CD4-positive, alpha-beta T cell (primary cell): ENCODE data around the gene SLC23A3. TPM values are rescaled to one million over a fixed set of nuclear protein-coding genes. Genes with fewer than 3 reads are reported as not detected.
A peak's percentile ranks its signal among the peaks of the same experiment; 100 is the strongest.

Experiments used
- ATAC-seq: fragments of 200-7000 bp; cut with Tn5 transposase; one replicate; pipeline ENCODE4 v1.10.0; 2022; ENCODE audit warnings: mild to moderate bottlenecking; ENCODE audit not compliant: poor library complexity
- CTCF ChIA-PET: fragments of 350-600 bp; sonication (Branson Sonifier 250); formaldehyde crosslinking; loops from one replicate; lab custom pipeline; 2021; ENCODE audit warnings: antibody characterized with exemption, inconsistent platforms; lab: Charles Lee
- POLR2A ChIA-PET: fragments of 350-600 bp; sonication (Branson Sonifier 250); formaldehyde crosslinking; loops from one replicate; lab custom pipeline; 2021; ENCODE audit warnings: antibody characterized with exemption, inconsistent platforms; lab: Charles Lee
- DNase-seq, 14 experiments: peaks; one replicate each; pipeline ENCODE4 v3.0.0-alpha.2; 2013 to 2020; ENCODE audit warnings: mixed read lengths in 2 of 14
- H3K27ac ChIP-seq, 2 donors: one replicate each; pipeline versions ENCODE4 v1.5.1 to v1.7.0; 2013; ENCODE audit warnings: low read length in 2 of 2, low read depth in 1 of 2, mild to moderate bottlenecking in 1 of 2
- H3K27me3 ChIP-seq, 2 experiments: 1 replicate in 1 of 2; 2 replicates in 1 of 2; pipeline versions ENCODE4 v1.6.1 to v1.7.0; 2013; ENCODE audit warnings: low read length in 2 of 2, control low read depth in 1 of 2, mild to moderate bottlenecking in 1 of 2, moderate library complexity in 1 of 2; ENCODE audit not compliant: insufficient read depth in 2 of 2, control insufficient read depth in 1 of 2
- H3K36me3 ChIP-seq: one replicate; pipeline ENCODE4 v1.6.1; 2013; ENCODE audit warnings: low read length, control low read depth; ENCODE audit not compliant: insufficient read depth
- H3K4me1 ChIP-seq: one replicate; pipeline ENCODE4 v1.6.1; 2013; ENCODE audit warnings: low read length, control low read depth; ENCODE audit not compliant: insufficient read depth
- H3K4me3 ChIP-seq: one replicate; pipeline ENCODE4 v1.5.1; 2013; ENCODE audit warnings: mild to moderate bottlenecking, low read length, moderate library complexity
- H3K9me3 ChIP-seq, 2 experiments: 1 replicate in 1 of 2; 2 replicates in 1 of 2; pipeline versions ENCODE4 v1.6.1 to v1.7.0; 2013; ENCODE audit warnings: low read length in 2 of 2, mild to moderate bottlenecking in 2 of 2, control low read depth in 1 of 2, moderate library complexity in 1 of 2; ENCODE audit not compliant: control insufficient read depth in 1 of 2, insufficient read depth in 1 of 2
- H3K27ac Mint-ChIP-seq: one replicate; pipeline ENCODE4 v1.8.0; 2020; ENCODE audit warnings: mixed read lengths
- H3K27me3 Mint-ChIP-seq: one replicate; pipeline ENCODE4 v1.8.0; 2021; ENCODE audit warnings: mixed read lengths
- H3K36me3 Mint-ChIP-seq: one replicate; pipeline ENCODE4 v1.8.0; 2021; ENCODE audit warnings: low read depth, mixed read lengths
- H3K4me1 Mint-ChIP-seq: one replicate; pipeline ENCODE4 v1.8.0; 2021; ENCODE audit warnings: low read depth, mixed read lengths
- H3K4me3 Mint-ChIP-seq: one replicate; pipeline ENCODE4 v1.8.0; 2020; ENCODE audit warnings: mild to moderate bottlenecking, mixed read lengths
- H3K9me3 Mint-ChIP-seq: one replicate; pipeline ENCODE4 v1.8.0; 2020; ENCODE audit warnings: mixed read lengths
- CTCF ChIP-seq: fragments of 200-600 bp; IDR thresholded peaks from one replicate; pipeline ENCODE4 v1.8.0; 2022; ENCODE audit warnings: antibody characterized with exemption, mild to moderate bottlenecking
- intact Hi-C, 2 experiments: fragments of 100-400 bp; cut with DNase I in 1 of 2; cut with micrococcal nuclease in 1 of 2; formaldehyde crosslinking; loops; one replicate each; pipeline versions ENCODE4 v1.15.1 to v1.9.0; 2023 to 2025; cut with DNase I, micrococcal nuclease
- total RNA-seq, 174 experiments: library from RNA in 2 of 174; stranded (reverse) in 2 of 174; gene quantifications; one replicate each; pipeline ENCODE4 v1.2.3 and lab custom pipeline; 2021 to 2026

Gene SLC23A3
- total RNA-seq, 2 experiments from 2014 or later, result 0.36 to 0.96 TPM

- Mint-ChIP-seq H3K9me3 (no peaks in the 10 kb centered on the region), H3K4me1 (peaks cover 62% of the 10 kb centered on the region), H3K27ac (peak overlapping the region; percentile 81), H3K4me3 (peak overlapping the region; percentile 70), H3K27me3 (no peaks in the 10 kb centered on the region), H3K36me3 (peaks cover 82% of the 10 kb centered on the region)
- Histone ChIP-seq H3K4me1 (peaks cover 65% of the 10 kb centered on the region), H3K27me3 (no peaks in the 10 kb centered on the region), H3K36me3 (peaks cover 54% of the 10 kb centered on the region), H3K4me3 (no peak overlapping the region), H3K9me3 (no peaks in the 10 kb centered on the region), H3K27ac (no peak overlapping the region)
- TF ChIP-seq CTCF, result no peak
- POLR2A ChIA-PET, result interaction anchor here (0.6 to 4.4 kb wide), 6 partner anchors 16 to 73 kb away, joined by 3 to 41 read pairs (median 5); partner anchors contain the start of genes ANKZF1, ATG9A, NHEJ1 and TUBA4A
- intact Hi-C loops, result no loop called here
- CTCF ChIA-PET, result interaction anchor here (1.2 kb wide), 2 partner anchors 108 to 151 kb away, joined by 3 read pairs; no protein-coding TSS in a partner anchor
- DNase-seq, result no peak
- ATAC-seq, result no peak
Measured at GRCh38 chr2:219180961-219181360, 11.1 kb upstream of the SLC23A3 start.

GRCh38 chr2:219179601-219180465, 10.0 kb upstream of the SLC23A3 start:
- H3K36me3 Mint-ChIP-seq, result peaks cover 79% of the 10 kb centered on the region
- no peaks in the 10 kb centered on the region for H3K27me3 Mint-ChIP-seq
- H3K9me3 Mint-ChIP-seq, result no peaks in the 10 kb centered on the region
- Histone ChIP-seq H3K4me3 (no peak overlapping the region), H3K27ac (peak overlapping the region in 1 of 2 donors; percentile 1), H3K9me3 (no peaks in the 10 kb centered on the region), H3K4me1 (peaks cover 76% of the 10 kb centered on the region), H3K36me3 (peaks cover 53% of the 10 kb centered on the region), H3K27me3 (no peaks in the 10 kb centered on the region)
- DNase-seq, result no peak
- intact Hi-C loops, result loop anchor here (2.0 to 10.0 kb wide), 8 partner anchors 67 to 783 kb away; partner anchors contain the start of genes CTDSP1 (in 1 of the 2), DNAJB2 (in 1 of the 2), GLB1L (in 1 of the 2) and STK11IP (in 1 of the 2)
- no peak for ATAC-seq
- H3K27ac Mint-ChIP-seq, result peak overlapping the region; percentile 91
- POLR2A ChIA-PET, result interaction anchor here (1.1 to 4.4 kb wide), 3 partner anchors 20 to 50 kb away, joined by 3 to 41 read pairs (median 3); partner anchors contain the start of genes ANKZF1 and ZFAND2B
- CTCF ChIA-PET, result interaction anchor here (0.9 to 2.0 kb wide), 3 partner anchors 27 to 115 kb away, joined by 3 to 6 read pairs (median 3); partner anchors contain the start of gene ZFAND2B
- no peak for TF ChIP-seq CTCF
- peaks cover 71% of the 10 kb centered on the region for H3K4me1 Mint-ChIP-seq
- peak overlapping the region; percentile 91 for H3K4me3 Mint-ChIP-seq

- H3K9me3 Mint-ChIP-seq, result no peaks in the 10 kb centered on the region
- no peaks in the 10 kb centered on the region for H3K27me3 ChIP-seq
- no peaks in the 10 kb centered on the region for H3K27me3 Mint-ChIP-seq
- peak overlapping the region; percentile 90 for H3K4me3 ChIP-seq
- H3K27ac ChIP-seq, result peak overlapping the region; percentile 37 to 97
- peaks cover 80% of the 10 kb centered on the region for H3K4me1 Mint-ChIP-seq
- intact Hi-C loops, result loop anchor here (1.0 to 10.0 kb wide), 10 partner anchors 18 to 781 kb away; partner anchors contain the start of genes CTDSP1 (in 1 of the 2), DNAJB2 (in 1 of the 2), GLB1L (in 1 of the 2) and NHEJ1 (in 1 of the 2)
- H3K27ac Mint-ChIP-seq, result peak overlapping the region; percentile 91
- TF ChIP-seq CTCF, result no peak
- peak overlapping the region; percentile 91 for H3K4me3 Mint-ChIP-seq
- peaks cover 57% of the 10 kb centered on the region for H3K36me3 ChIP-seq
- H3K4me1 ChIP-seq, result peaks cover 89% of the 10 kb centered on the region
- DNase-seq (peak in 12 of 14 experiments; percentile 7 to 67 (median 37)), ATAC-seq (peak; percentile 6)
- ChIA-PET CTCF (interaction anchor here (2.0 kb wide), 1 partner anchor 28 kb away, joined by 6 read pairs; the partner anchor contains the start of gene ZFAND2B), POLR2A (interaction anchor here (1.3 to 5.5 kb wide), 7 partner anchors 22 to 100 kb away, joined by 3 to 139 read pairs (median 39); partner anchors contain the start of genes ANKZF1, ATG9A, DNAJB2 and TUBA4A)
- H3K36me3 Mint-ChIP-seq, result peaks cover 81% of the 10 kb centered on the region
- H3K9me3 ChIP-seq, result no peaks in the 10 kb centered on the region
Measured at GRCh38 chr2:219178377-219179175, 8.7 kb upstream of the SLC23A3 start.
